H1 (cell line): Measurements from ENCODE around the gene TMEM164. TPM values are rescaled to one million over a fixed set of nuclear protein-coding genes. Genes with fewer than 3 reads are reported as not detected.

ENCODE experiments used
- CTCF ChIA-PET: fragments of 300-600 bp; sonication (Branson Sonifier 250); formaldehyde crosslinking; loops from one replicate; lab custom pipeline; 2021; ENCODE audit not compliant: partially characterized antibody; lab: Charles Lee
- POLR2A ChIA-PET: fragments of 300-600 bp; sonication (Branson Sonifier 250); formaldehyde crosslinking; loops from one replicate; lab custom pipeline; 2021; ENCODE audit warnings: inconsistent platforms; ENCODE audit not compliant: partially characterized antibody; lab: Charles Lee
- DNase-seq, 2 experiments: peaks; one replicate each; pipeline versions ENCODE4 v3.0.0 to v3.0.0-alpha.2; 2010 to 2022; ENCODE audit warnings: low spot score in 2 of 2, low read depth in 1 of 2, mixed read lengths in 1 of 2
- FAIRE-seq: peaks from 2 replicates; lab custom pipeline; 2011; peaks lifted over from hg19 to GRCh38; lab: Jason Lieb, UNC
- H2AFZ ChIP-seq: 2 replicates; pipeline ENCODE4 v1.8.1; 2012; ENCODE audit warnings: low read length, inconsistent platforms
- H2AK5ac ChIP-seq: 2 replicates; pipeline ENCODE4 v1.6.1; 2013; ENCODE audit warnings: low read depth, low read length
- H2BK120ac ChIP-seq: replicated peaks from 2 replicates; pipeline ENCODE3; 2013; ENCODE audit warnings: low read depth, low read length, inconsistent platforms
- H2BK12ac ChIP-seq: 2 replicates; pipeline ENCODE4 v1.6.1; 2013; ENCODE audit warnings: low read depth, low read length
- H2BK15ac ChIP-seq: 2 replicates; pipeline ENCODE4 v1.6.1; 2013; ENCODE audit warnings: low read length
- H2BK20ac ChIP-seq: 2 replicates; pipeline ENCODE4 v1.6.1; 2013; ENCODE audit warnings: low read length
- H2BK5ac ChIP-seq: 2 replicates; pipeline ENCODE4 v1.6.1; 2013; ENCODE audit warnings: low read depth, low read length
- H3K14ac ChIP-seq: 2 replicates; pipeline ENCODE4 v1.6.1; 2013; ENCODE audit warnings: inconsistent platforms; ENCODE audit not compliant: insufficient read length
- H3K18ac ChIP-seq: 2 replicates; pipeline ENCODE4 v1.6.1; 2013; ENCODE audit warnings: low read length; ENCODE audit errors: extremely low read depth
- H3K23ac ChIP-seq: 2 replicates; pipeline ENCODE4 v1.6.1; 2013; ENCODE audit warnings: inconsistent platforms; ENCODE audit not compliant: insufficient read length
- H3K23me2 ChIP-seq: 2 replicates; pipeline ENCODE4 v1.6.1; 2013; ENCODE audit warnings: low read depth, low read length
- H3K27ac ChIP-seq: 2 replicates; pipeline ENCODE4 v1.6.1; 2011; ENCODE audit warnings: low read depth, low read length, inconsistent platforms
- H3K27me3 ChIP-seq, 4 experiments: replicated peaks in 1 of 4; 1 replicate in 1 of 4; 2 replicates in 3 of 4; pipeline versions ENCODE4 v1.6.1 to v1.8.1; 2011 to 2013; ENCODE audit warnings: low read length in 3 of 4, mild to moderate bottlenecking in 3 of 4, inconsistent platforms in 2 of 4, mixed read lengths in 2 of 4, moderate library complexity in 1 of 4; ENCODE audit not compliant: control insufficient read depth in 3 of 4, insufficient read depth in 3 of 4; ENCODE audit errors: extremely low read depth in 1 of 4
- H3K36me3 ChIP-seq, 4 experiments: 2 replicates each; pipeline versions ENCODE4 v1.6.1 to v1.8.1; 2011 to 2013; ENCODE audit warnings: mild to moderate bottlenecking in 4 of 4, low read length in 3 of 4, moderate library complexity in 2 of 4, control low read depth in 1 of 4, inconsistent platforms in 1 of 4; ENCODE audit not compliant: insufficient read depth in 4 of 4, control insufficient read depth in 2 of 4
- H3K4ac ChIP-seq: replicated peaks from 2 replicates; pipeline ENCODE3; 2013; ENCODE audit warnings: low read length, low read depth, mixed read lengths, inconsistent platforms; ENCODE audit not compliant: insufficient read length
- H3K4me1 ChIP-seq, 4 experiments: replicated peaks in 1 of 4; 1 replicate in 1 of 4; 2 replicates in 3 of 4; pipeline versions ENCODE4 v1.6.1 to v1.8.1; 2011 to 2013; ENCODE audit warnings: low read length in 3 of 4, inconsistent platforms in 2 of 4, mixed read lengths in 1 of 4; ENCODE audit not compliant: insufficient read depth in 4 of 4, control insufficient read depth in 3 of 4
- H3K4me2 ChIP-seq, 2 experiments: 2 replicates each; pipeline versions ENCODE4 v1.6.1 to v1.8.1; 2011 to 2013; ENCODE audit warnings: low read depth in 2 of 2, low read length in 2 of 2, control low read depth in 1 of 2, inconsistent platforms in 1 of 2, mild to moderate bottlenecking in 1 of 2; ENCODE audit not compliant: insufficient read depth in 1 of 2
- H3K4me3 ChIP-seq, 4 experiments: fragments of 200-600, 300-600 bp in 1 of 4; sonication (generic), shearing (Covaris generic), sonication (Bioruptor Twin) in 1 of 4; 2 replicates each; pipeline versions ENCODE4 v1.5.1 to v1.8.1; 2011 to 2016; ENCODE audit warnings: low read length in 4 of 4, low read depth in 3 of 4, control low read depth in 2 of 4, inconsistent platforms in 2 of 4, mild to moderate bottlenecking in 2 of 4, mixed read lengths in 1 of 4, moderate library complexity in 1 of 4; ENCODE audit not compliant: insufficient read depth in 2 of 4; ENCODE audit errors: extremely low read depth in 1 of 4
- H3K56ac ChIP-seq: replicated peaks from 2 replicates; pipeline ENCODE3; 2013; ENCODE audit warnings: low read depth, mild to moderate bottlenecking, mixed read lengths, low read length, inconsistent platforms; ENCODE audit not compliant: insufficient read length
- H3K79me1 ChIP-seq: 2 replicates; pipeline ENCODE4 v1.6.1; 2013; ENCODE audit warnings: low read depth, low read length, control low read depth
- H3K79me2 ChIP-seq, 2 experiments: 2 replicates each; pipeline versions ENCODE4 v1.6.1 to v1.8.1; 2012 to 2013; ENCODE audit warnings: low read length in 2 of 2, mild to moderate bottlenecking in 2 of 2, inconsistent platforms in 1 of 2; ENCODE audit not compliant: insufficient read depth in 2 of 2, control insufficient read depth in 1 of 2
- H3K9ac ChIP-seq, 4 experiments: replicated peaks in 1 of 4; 1 replicate in 1 of 4; 2 replicates in 3 of 4; pipeline versions ENCODE4 v1.6.1 to v1.8.1; 2011 to 2013; ENCODE audit warnings: low read depth in 3 of 4, low read length in 3 of 4, control low read depth in 2 of 4, mild to moderate bottlenecking in 2 of 4, moderate library complexity in 2 of 4, inconsistent platforms in 1 of 4; ENCODE audit errors: extremely low read depth in 1 of 4
- H3K9me3 ChIP-seq, 2 experiments: 2 replicates each; pipeline versions ENCODE4 v1.6.1 to v1.8.1; 2012 to 2013; ENCODE audit warnings: mild to moderate bottlenecking in 2 of 2, moderate library complexity in 2 of 2, control low read depth in 1 of 2, inconsistent platforms in 1 of 2, low read depth in 1 of 2, low read length in 1 of 2, mixed read lengths in 1 of 2; ENCODE audit not compliant: insufficient read depth in 2 of 2
- H4K20me1 ChIP-seq, 2 experiments: replicated peaks in 1 of 2; 2 replicates each; pipeline versions ENCODE3 to v1.8.1; 2011 to 2013; ENCODE audit warnings: inconsistent platforms in 2 of 2, low read length in 2 of 2, mild to moderate bottlenecking in 1 of 2; ENCODE audit not compliant: insufficient read depth in 2 of 2, control insufficient read depth in 1 of 2
- H4K5ac ChIP-seq: 2 replicates; pipeline ENCODE4 v1.6.1; 2013; ENCODE audit warnings: low read length, low read depth, mixed read lengths, inconsistent platforms; ENCODE audit not compliant: insufficient read length
- H4K8ac ChIP-seq: 2 replicates; pipeline ENCODE4 v1.8.0; 2013; ENCODE audit warnings: mild to moderate bottlenecking, moderate library complexity, low read length, inconsistent platforms; ENCODE audit not compliant: insufficient read depth; ENCODE audit errors: extremely low read depth
- H4K91ac ChIP-seq: replicated peaks from 2 replicates; pipeline ENCODE3; 2013; ENCODE audit warnings: low read length, mixed read lengths, inconsistent platforms; ENCODE audit not compliant: insufficient read length
- ASH2L ChIP-seq: fragments of 200-600, 300-600 bp; sonication (generic); IDR thresholded peaks from one replicate; pipeline ENCODE4 v1.7.1; 2017; ENCODE audit warnings: low read length
- BACH1 ChIP-seq: IDR thresholded peaks from 2 replicates; pipeline ENCODE4 v1.6.1; 2012; ENCODE audit warnings: low read length, improper control_type of control experiment
- CBX5 ChIP-seq: fragments of 300-800, 300-1000 bp; sonication (generic); IDR thresholded peaks from 2 replicates; pipeline ENCODE4 v1.7.1; 2016; ENCODE audit warnings: antibody characterized with exemption, low read length, low read depth
- CHD1 ChIP-seq: IDR thresholded peaks from 2 replicates; pipeline ENCODE4 v1.6.1; 2012; ENCODE audit warnings: low read depth, low read length, improper control_type of control experiment
- POLR2A ChIP-seq, 2 experiments: IDR thresholded peaks; 1 replicate in 1 of 2; 2 replicates in 1 of 2; pipeline ENCODE4 v1.6.1; 2011; ENCODE audit warnings: low read depth in 2 of 2, low read length in 2 of 2, mild to moderate bottlenecking in 2 of 2; ENCODE audit errors: control extremely low read depth in 1 of 2
- WGBS, 2 experiments: shearing (Covaris generic) in 1 of 2; methylation state at CpG; one replicate each; pipeline versions ENCODE4 v1.1.6 to v1.1.7; 2013 to 2015; ENCODE audit warnings: low lambda C conversion rate in 2 of 2, mixed read lengths in 2 of 2, inconsistent platforms in 1 of 2, low coverage in 1 of 2, missing lambda C conversion rate in 1 of 2; ENCODE audit not compliant: insufficient replicate concordance in 2 of 2, insufficient coverage in 1 of 2, insufficient read length in 1 of 2; ENCODE audit errors: extremely low coverage in 1 of 2, missing lambda C conversion rate in 1 of 2; 5-methylcytosine and 5-hydroxymethylcytosine counted together
- polyA plus RNA-seq, 7 experiments: library from polyadenylated mRNA; depleted of rRNA in 3 of 7; stranded (reverse) in 5 of 7; unstranded in 2 of 7; fragments of >200 nt in 5 of 7; fragments of 200-250 nt in 2 of 7; gene quantifications; 1 replicate in 5 of 7; 2 replicates in 1 of 7; 4 replicates in 1 of 7; pipeline versions ENCODE4 v1.2.1 to v1.2.3, GENCODE V29; 2011 to 2013; ENCODE audit warnings: missing spikeins in 2 of 7, mixed read lengths in 2 of 7
- total RNA-seq: library from RNA; stranded (reverse); fragmentation: NEBNext Ultra II Directional; extraction: Animal tissue kit (Norgen Biotek cat#: 25700); gene quantifications from 2 replicates; pipeline ENCODE4 v1.2.1, GENCODE V29; 2021

Gene TMEM164
- total and polyA plus RNA-seq, 2 of the 8 experiments (the other 6 are each of a cell fraction or from before 2014, with no cell fraction given): 7.3 to 14.8 TPM

DNA sequence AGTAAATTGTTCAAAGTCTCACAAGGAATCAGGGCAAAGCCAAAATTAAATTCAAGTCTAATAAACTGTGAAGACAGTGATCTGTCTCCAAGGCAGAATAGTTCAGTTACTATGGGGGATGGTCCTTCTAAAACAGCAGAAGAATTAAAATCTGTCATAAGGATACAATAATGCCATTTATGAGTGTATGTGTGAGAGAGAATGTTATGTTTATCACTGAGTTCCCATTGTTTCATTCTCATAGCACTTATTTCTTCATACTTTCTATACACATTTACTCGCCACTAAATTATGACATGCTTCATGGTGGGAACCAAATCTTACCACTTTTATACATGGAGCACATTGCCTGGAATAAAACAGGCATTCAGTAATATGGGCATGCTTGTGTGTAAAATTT is 212.5 kb downstream of the TMEM164 start:
- DNase-seq (no peak), FAIRE-seq (no peak)
- Histone ChIP-seq H4K91ac (no peak overlapping the region), H3K79me1 (no peaks in the 10 kb centered on the region), H3K14ac (no peak overlapping the region), H3K27me3 (no peaks in the 10 kb centered on the region), H4K5ac (no peak overlapping the region), H4K20me1 (no peaks in the 10 kb centered on the region), H4K8ac (no peak overlapping the region), H3K23ac (no peak overlapping the region), H3K27ac (no peak overlapping the region), H3K36me3 (no peaks in the 10 kb centered on the region; a peak in 1 of 8 replicates), H2AK5ac (no peak overlapping the region), H2BK5ac (no peak overlapping the region), H2AFZ (no peak overlapping the region), H3K9me3 (no peaks in the 10 kb centered on the region), H3K56ac (no peak overlapping the region), H3K23me2 (no peaks in the 10 kb centered on the region), H2BK20ac (no peak overlapping the region), H3K18ac (no peak overlapping the region), H3K79me2 (no peaks in the 10 kb centered on the region), H3K9ac (no peak overlapping the region), H3K4ac (no peak overlapping the region), H2BK15ac (no peak overlapping the region), H3K4me3 (no peak overlapping the region), H3K4me1 (no peaks in the 10 kb centered on the region), H2BK120ac (no peak overlapping the region), H2BK12ac (no peak overlapping the region), H3K4me2 (no peak overlapping the region)
- 86% methylated on average over 1 of the region's 1 CpG; no CpG with 5 or more reads in 1 of the 2 experiments for WGBS, 2 experiments
- TF ChIP-seq CHD1: no peak
- no peak for TF ChIP-seq ASH2L
- TF ChIP-seq BACH1: no peak
- no peak for TF ChIP-seq CBX5
- no peak for TF ChIP-seq POLR2A (IDR thresholded peaks at IDR 0.05; ENCODE audit: control extremely low read depth in 1 of 2, low read depth in 2 of 2, low read length in 2 of 2)
- POLR2A ChIA-PET: no interaction called here
- CTCF ChIA-PET: interaction anchor here (1.2 kb wide), 1 partner anchor 193 kb away, joined by 3 read pairs; no protein-coding TSS in a partner anchor
